Measurements from ENCODE around the gene GPX3. TPM values are rescaled to one million over a fixed set of nuclear protein-coding genes. Genes with fewer than 3 reads are reported as not detected.

Gene GPX3
- total and polyA plus RNA-seq, 2 of the 8 experiments (the other 6 are each of a cell fraction or from before 2014, with no cell fraction given): 27.8 to 77.9 TPM

DNA sequence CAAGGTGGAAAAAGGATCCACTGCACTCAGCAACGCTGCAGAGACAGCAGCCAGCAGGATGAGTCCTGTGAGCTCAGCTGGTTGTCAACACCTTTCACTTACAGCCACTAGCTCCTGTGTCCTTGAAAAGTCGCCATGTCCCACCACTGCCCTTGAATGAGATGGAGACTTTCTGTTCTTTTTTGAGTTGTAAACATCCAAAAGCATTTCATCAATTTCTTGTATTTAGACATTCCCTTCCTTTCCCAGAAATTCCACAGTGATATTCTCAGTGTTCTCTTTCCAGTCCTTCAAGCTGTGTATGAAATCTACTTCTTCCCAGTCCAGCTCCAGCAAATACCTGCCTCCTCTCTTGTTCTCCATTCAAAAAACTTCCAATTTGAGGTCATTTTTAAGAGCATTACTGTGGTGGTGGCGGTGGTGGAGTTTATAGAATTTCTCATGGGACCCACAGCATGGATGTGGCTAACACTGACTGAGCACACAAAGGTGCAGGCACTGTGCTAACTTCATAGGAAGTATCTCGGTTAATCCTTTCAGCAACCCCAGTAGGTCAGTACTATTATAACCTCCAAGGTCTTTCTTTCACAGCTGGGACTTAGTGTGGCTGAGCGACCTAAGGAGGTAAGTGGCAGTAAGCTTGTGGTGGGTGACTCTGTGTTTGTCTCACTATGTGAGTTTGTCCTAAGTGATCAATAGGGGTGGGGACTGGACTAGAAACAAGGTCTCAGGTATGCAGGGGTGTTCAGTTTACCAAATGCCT lies 15.0 kb upstream of the GPX3 start:
- Histone ChIP-seq H2AK5ac (ENCODE audit: low read depth, low read length) (no peak overlapping the region), H2BK15ac (ENCODE audit: low read length) (no peak overlapping the region), H4K20me1 (replicated peaks in 1 of 2; ENCODE audit: control insufficient read depth in 1 of 2, insufficient read depth in 2 of 2, low read length in 2 of 2) (no peaks in the 10 kb centered on the region), H3K27ac (ENCODE audit: low read depth, low read length) (no peak overlapping the region), H3K18ac (ENCODE audit: extremely low read depth, low read length) (no peak overlapping the region), H3K27me3 (replicated peaks in 1 of 4; ENCODE audit: control insufficient read depth in 3 of 4, extremely low read depth in 1 of 4, insufficient read depth in 3 of 4, low read length in 3 of 4) (no peaks in the 10 kb centered on the region), H4K8ac (ENCODE audit: extremely low read depth, insufficient read depth, low read length) (no peak overlapping the region), H3K36me3 (ENCODE audit: control insufficient read depth in 2 of 4, insufficient read depth in 4 of 4, low read length in 3 of 4) (no peaks in the 10 kb centered on the region), H3K4me2 (ENCODE audit: insufficient read depth in 1 of 2, low read depth in 2 of 2, low read length in 2 of 2) (no peak overlapping the region), H3K14ac (ENCODE audit: insufficient read length) (no peak overlapping the region), H3K4me3 (ENCODE audit: extremely low read depth in 1 of 4, insufficient read depth in 2 of 4, low read depth in 3 of 4, low read length in 4 of 4) (no peak overlapping the region), H3K9ac (replicated peaks in 1 of 4; ENCODE audit: extremely low read depth in 1 of 4, low read depth in 3 of 4, low read length in 3 of 4) (no peak overlapping the region), H4K5ac (ENCODE audit: insufficient read length, low read depth, low read length) (no peak overlapping the region), H3K4me1 (replicated peaks in 1 of 4; ENCODE audit: control insufficient read depth in 3 of 4, insufficient read depth in 4 of 4, low read length in 3 of 4) (no peaks in the 10 kb centered on the region), H3K9me3 (ENCODE audit: insufficient read depth in 2 of 2, low read depth in 1 of 2, low read length in 1 of 2) (no peaks in the 10 kb centered on the region), H2AFZ (ENCODE audit: low read length) (no peak overlapping the region), H3K23me2 (ENCODE audit: low read depth, low read length) (no peaks in the 10 kb centered on the region), H2BK120ac (replicated peaks; ENCODE audit: low read depth, low read length) (no peak overlapping the region), H4K91ac (replicated peaks; ENCODE audit: insufficient read length, low read length) (no peak overlapping the region), H2BK5ac (ENCODE audit: low read depth, low read length) (no peak overlapping the region), H3K4ac (replicated peaks; ENCODE audit: insufficient read length, low read depth, low read length) (no peak overlapping the region), H3K23ac (ENCODE audit: insufficient read length) (no peak overlapping the region), H2BK20ac (ENCODE audit: low read length) (no peak overlapping the region), H3K79me2 (ENCODE audit: control insufficient read depth in 1 of 2, insufficient read depth in 2 of 2, low read length in 2 of 2) (no peaks in the 10 kb centered on the region), H3K79me1 (ENCODE audit: low read depth, low read length) (no peaks in the 10 kb centered on the region), H2BK12ac (ENCODE audit: low read depth, low read length) (no peak overlapping the region), H3K56ac (replicated peaks; ENCODE audit: insufficient read length, low read depth, low read length) (no peak overlapping the region)
- ChIA-PET POLR2A (ENCODE audit: partially characterized antibody) (no interaction called here), CTCF (ENCODE audit: partially characterized antibody) (interaction anchor here (1.0 to 10.3 kb wide), 5 partner anchors 14 to 162 kb away, joined by 3 to 128 read pairs (median 3); no protein-coding TSS in a partner anchor)
- FAIRE-seq (no peak), DNase-seq (ENCODE audit: low read depth in 1 of 2, low spot score in 2 of 2) (no peak)
- 88% methylated on average over 5 of the region's 5 CpGs; no CpG with 5 or more reads in 1 of the 2 experiments for WGBS, 2 experiments (ENCODE audit: extremely low coverage in 1 of 2, insufficient coverage in 1 of 2, insufficient read length in 1 of 2, insufficient replicate concordance in 2 of 2, low coverage in 1 of 2, low lambda C conversion rate in 2 of 2, missing lambda C conversion rate in 1 of 2)
- no peak for TF ChIP-seq RBBP5 (IDR thresholded peaks at IDR 0.05; ENCODE audit: borderline replicate concordance, low read depth, low read length)
- TF ChIP-seq KDM4A (IDR thresholded peaks at IDR 0.05; ENCODE audit: low read depth, low read length, severe bottlenecking): no peak
- no peak for TF ChIP-seq CHD2 (IDR thresholded peaks at IDR 0.05; ENCODE audit: low read length)
- no peak for TF ChIP-seq ZNF274 (IDR thresholded peaks at IDR 0.05; ENCODE audit: borderline replicate concordance, extremely low read depth, low read length)
- TF ChIP-seq, protein P1, sequence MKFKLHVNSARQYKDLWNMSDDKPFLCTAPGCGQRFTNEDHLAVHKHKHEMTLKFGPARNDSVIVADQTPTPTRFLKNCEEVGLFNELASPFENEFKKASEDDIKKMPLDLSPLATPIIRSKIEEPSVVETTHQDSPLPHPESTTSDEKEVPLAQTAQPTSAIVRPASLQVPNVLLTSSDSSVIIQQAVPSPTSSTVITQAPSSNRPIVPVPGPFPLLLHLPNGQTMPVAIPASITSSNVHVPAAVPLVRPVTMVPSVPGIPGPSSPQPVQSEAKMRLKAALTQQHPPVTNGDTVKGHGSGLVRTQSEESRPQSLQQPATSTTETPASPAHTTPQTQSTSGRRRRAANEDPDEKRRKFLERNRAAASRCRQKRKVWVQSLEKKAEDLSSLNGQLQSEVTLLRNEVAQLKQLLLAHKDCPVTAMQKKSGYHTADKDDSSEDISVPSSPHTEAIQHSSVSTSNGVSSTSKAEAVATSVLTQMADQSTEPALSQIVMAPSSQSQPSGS (IDR thresholded peaks at IDR 0.05; ENCODE audit: low read length): no peak
- TF ChIP-seq FOSL1 (IDR thresholded peaks at IDR 0.05; ENCODE audit: insufficient read depth, low read depth, low read length): no peak
- no peak for TF ChIP-seq SUZ12 (IDR thresholded peaks at IDR 0.05; ENCODE audit: low read length)
- TF ChIP-seq HDAC2 (IDR thresholded peaks at IDR 0.05; ENCODE audit: borderline replicate concordance in 1 of 2, low read depth in 2 of 2, low read length in 2 of 2): no peak
- no peak for TF ChIP-seq RNF2 (IDR thresholded peaks at IDR 0.05; ENCODE audit: borderline replicate concordance, low read depth, low read length, missing control alignments, poor library complexity, severe bottlenecking)
- no peak for TF ChIP-seq TEAD4 (IDR thresholded peaks at IDR 0.05; ENCODE audit: low read depth, low read length)
